NCI-H1694 (cell line): ENCODE measurements around the gene CEP192.

Source experiments
- DNase-seq: peaks from one replicate; lab custom pipeline; 2025; lab: John Stamatoyannopoulos, UW

CEP192 gene

DNA sequence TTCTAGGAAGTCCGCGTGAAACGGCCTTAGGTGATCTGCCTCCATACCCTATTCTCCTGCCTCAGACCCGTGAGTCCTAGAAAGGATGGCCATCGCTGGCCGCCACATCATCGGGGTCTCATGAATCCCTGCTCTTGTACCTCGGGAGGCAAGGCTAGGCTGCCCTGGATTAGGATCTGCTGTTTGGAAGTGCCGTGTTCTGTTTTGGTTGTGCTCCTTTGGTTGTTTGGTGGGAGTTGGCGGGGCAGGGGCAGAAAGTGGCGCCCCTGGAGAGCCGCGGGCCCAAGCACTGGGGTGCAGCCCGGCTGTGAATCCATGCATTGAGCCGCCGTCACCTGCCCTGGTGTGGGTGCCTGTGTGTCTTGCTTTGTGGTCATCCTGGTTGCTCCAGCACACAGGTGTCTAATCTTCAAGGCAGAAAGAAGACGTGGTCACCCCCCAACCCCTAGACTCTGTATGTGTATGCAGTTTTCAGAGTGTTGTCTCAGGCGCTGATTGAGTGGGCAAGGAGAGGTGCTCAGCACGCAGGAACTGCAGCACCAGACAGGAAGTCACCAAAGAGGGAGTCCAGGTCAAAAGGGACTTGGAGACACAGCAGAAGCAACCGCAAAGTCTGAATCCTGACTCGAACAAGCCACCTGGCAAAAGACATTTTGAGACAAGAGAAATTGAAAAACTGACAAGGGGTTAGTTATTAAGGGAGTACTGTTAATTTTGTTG is 147.4 kb downstream of the CEP192 start:
- no peak for DNase-seq

DNA sequence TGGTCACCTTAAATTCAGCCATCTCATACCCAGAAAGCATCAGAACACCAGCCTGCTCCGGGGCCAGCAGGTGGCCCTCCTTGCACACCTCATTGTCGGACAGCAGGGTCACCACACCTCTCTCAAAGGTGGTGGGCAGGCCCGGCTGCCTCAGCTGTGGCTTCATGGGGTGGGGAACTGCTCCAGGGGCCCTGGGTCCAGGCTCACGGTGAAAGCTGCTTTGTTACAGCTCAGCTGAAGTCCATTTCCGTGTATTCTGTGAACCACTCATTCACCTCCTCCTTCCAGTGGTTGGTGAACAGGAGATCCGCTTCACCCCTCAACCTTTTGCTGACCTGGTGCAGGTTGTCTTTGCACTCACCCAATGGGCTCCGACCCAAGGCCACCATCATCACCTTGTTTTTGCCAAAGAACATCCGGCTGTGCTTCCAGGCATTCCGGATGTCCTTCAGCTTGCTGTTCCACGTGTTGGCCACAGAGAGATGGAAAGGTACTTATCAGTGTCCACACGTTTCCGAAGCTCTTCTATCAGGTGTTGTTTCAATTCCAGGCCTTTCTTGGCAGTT is 148.8 kb downstream of the CEP192 start:
- DNase-seq: no peak

DNA sequence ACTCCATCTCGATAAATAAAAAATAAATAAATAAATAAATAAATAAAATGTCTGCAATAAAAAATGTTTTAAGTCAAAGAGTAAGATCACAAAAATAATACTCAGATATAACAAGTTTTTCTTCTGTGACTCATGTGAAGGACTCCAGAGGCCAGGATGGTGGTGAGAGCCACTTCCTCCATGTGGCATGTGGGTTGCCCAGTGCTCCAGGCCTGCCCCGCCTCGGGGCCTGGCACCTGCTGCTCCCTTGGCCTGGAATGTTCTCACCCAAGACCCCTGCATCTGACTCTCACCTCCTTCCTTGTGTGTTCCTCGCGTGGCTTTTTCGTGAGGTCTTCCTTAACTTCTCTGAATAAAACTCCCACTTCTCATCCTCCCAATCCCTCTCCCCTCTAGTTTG is 150.0 kb downstream of the CEP192 start:
- no peak for DNase-seq

DNA sequence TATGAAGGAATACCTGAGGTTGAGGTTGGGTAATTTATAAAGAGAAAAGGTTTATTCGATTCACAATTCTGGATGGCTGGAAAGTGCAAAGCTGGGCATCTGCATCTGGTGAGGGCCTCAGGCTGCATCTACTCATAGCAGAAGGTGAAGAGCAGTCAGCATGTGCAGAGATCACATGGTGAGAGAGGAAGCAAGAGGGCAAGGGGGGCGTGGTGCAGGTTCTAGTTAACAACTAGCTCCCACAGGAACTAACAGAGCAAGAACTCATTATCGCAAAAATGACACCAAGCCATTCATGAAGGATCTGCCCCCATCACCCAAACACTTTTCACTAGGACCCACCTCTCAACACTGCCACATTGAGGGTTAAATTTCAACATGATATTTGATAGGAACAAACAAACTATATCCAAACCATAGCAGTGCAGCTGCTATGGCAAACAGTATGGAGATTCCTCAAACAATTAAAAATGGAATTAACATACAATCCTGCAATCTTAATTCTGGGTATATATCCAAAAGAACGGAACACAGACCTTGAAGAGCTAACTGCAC is 154.6 kb downstream of the CEP192 start:
- no peak for DNase-seq

DNA sequence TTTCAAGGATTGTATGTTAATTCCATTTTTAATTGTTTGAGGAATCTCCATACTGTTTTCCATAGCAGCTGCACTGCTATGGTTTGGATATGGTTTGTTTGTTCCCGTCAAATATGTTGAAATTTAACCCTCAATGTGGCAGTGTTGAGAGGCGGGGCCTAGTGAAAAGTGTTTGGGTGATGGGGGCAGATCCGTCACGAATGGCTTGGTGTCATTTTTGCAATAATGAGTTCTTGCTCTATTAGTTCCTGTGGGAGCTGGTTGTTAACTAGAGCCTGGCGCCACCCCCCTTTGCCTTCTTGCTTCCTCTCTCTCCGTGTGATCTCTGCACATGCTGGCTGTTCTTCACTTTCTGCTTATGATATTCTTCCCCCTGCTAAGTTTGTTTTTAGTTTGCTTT is 156.0 kb downstream of the CEP192 start:
- no peak for DNase-seq

DNA sequence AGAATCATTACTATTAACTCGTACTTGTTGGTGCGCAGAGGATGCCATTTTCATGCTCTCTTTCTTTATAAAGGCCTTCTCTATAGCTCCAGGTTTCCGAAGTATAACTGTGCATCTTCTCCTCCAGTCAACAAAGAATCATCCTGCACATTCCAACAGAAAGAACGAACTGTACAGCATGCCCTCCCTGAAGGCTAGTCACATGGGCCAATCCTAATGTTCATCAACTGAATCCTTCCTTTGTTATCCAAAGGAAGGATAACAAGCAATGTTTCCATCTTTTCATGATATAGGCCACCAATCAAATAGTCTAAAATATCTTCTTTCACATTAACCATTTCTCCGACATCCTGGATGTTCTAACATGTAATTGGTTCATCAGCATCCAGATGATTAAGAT is 160.5 kb downstream of the CEP192 start:
- no peak for DNase-seq

DNA sequence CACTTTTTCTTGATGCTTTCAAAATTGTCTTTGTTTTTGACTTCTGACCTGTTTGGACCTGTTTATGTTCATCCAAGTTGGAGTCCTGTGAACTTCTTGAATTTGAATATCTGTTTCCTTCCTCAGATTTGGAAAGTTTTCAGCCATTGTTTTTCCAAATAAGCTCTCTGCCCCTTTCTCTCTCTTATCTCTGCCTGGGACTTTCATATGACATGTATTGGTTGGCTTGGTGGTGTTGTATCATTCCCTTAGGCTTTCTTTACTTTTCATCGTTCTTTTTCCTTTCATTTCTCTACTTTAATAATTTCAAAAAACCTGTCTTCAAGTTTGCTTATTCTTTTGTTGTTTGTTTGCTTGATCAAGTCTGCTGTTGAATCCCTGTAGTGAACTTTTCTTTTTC is 167.3 kb downstream of the CEP192 start:
- DNase-seq: no peak

DNA sequence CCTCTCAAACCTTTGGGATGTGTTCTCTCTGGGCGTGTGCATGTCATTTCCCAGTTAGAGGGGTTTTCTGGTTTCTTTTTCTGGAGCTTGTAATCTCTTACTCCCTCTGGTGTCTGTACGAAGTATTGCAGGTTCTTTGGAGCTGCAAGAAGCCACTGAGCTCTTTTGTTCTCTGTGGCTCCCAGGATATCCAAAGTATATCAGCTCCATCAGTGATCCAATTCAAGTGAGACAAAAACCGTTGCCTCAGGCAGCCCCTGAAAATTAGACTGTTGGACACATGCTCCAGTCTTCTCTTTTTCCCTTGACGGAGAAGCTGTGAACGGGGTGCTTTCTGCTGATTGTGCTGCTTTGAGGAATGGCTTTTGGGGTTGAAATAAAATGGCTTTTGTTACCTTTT is 168.4 kb downstream of the CEP192 start:
- peak; percentile 59 for DNase-seq

DNA sequence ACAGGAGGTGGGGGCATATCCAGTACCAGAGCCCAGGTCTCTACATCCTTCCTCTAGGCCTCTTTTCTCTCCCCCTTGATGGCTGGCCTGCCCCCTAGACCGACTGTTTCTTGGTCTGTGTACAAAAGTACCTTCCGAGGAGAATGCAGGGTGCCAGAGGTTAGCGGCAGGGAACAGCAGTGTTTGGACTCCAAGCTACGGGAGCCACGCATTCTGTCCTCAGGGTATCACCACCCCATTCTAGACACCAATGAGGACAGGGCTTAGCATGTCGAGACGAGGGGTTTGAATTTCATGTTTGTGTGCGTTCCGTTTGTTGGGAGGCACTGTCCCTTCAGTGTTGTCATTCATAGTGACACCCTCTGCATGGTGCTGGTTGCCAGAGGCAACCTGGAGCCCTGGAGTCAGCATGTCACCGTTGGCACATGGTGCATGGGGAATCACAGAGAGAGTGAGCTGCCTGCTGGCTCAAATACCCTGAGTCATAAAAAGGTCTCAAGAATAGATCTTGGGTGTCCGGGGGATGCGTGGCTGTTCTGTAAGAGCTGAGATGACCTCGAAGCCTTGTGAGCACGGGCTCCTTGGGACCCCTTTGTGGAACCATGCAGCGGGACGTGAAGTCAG is 170.2 kb downstream of the CEP192 start:
- no peak for DNase-seq

DNA sequence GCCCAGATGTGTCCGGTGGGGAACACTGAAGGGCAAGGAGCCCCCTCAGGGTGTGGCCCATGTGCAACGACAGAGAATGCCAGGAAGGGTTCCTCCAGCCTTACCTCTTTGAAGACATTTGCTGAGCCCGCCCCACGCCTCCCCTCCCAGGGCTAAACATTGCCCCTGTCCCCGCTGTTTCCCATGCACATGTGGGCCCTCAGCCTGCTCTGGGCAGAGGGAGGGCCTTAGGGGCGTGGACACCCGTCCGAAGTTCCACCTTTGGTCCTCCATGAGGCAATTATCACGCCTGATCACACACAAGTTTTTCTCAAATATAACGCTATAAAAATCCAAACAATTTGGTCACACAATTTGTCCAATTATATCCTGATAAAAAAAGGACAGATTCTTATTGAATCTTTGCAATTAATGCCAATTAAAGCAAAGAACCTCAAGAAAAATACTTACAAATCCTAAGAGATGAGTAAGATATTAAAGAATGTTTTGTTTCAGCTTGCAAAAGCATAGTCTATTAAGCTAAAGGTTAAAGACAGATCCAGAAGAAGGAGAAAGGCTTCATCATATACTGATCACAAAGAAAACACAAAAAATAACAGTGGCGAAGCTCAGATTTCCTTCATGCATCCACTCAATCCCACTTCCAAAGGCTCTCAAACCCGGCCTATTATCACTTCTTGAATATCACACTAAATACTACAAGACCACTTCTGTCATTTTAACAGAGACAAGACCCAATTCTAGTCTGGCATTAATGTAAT is 172.2 kb downstream of the CEP192 start:
- DNase-seq: no peak

DNA sequence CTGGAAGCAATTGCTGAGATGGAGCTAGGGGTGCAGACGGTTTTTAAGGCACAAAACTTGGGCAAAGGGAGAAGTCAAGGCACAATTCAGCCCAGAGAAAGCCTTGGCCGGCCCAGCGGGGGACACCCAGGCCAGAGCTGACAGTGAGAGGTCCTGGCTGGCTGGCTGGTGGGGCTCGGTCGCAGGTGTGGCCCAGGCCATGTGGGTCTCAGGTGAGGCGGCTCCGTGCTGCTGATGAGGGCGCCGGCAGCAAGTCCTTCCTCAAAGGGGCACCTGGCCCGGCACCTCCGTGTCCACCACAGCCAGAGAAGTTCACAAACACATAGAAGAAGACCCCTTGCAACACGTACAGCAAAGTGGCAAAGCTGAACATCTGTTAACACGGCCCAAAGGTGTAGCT is 173.2 kb downstream of the CEP192 start:
- no peak for DNase-seq

DNA sequence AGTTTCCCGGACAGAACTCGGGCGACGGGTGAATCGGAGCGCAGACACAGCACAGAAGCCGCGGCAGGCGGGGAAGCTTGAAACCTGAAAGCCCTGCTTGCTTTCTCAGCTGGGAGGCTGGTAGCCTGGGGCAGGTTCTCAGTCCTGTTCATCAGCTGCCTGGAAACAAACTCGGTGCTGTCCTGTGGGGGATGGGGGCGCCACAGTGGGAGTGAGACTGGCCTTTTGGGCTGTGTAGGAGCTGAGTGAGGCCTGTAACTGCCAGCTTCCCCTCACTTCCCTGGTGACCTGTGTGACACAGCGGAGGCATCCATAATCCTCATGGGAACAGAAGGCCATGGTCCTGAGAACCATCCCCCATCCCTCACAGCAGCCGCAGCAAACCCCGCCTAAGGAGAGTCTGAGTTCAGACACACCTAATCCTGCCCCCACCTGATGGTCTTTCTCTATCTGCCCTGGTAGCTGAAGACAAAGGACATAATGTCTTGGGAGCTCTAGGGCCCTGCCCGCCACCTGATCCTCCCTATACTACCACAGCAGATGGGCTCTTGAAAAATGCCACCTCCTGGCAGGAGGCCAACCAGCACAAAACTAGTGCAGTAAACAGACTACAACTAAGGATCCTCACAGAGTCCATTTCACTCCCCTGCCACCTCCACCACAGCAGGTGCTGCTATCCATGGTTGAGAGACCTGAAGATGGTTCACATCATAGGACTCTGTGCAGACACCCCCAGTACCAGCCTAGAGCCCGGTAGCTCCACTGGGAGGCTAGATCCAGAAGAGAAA is 174.7 kb downstream of the CEP192 start:
- DNase-seq: peak; percentile 34

DNA sequence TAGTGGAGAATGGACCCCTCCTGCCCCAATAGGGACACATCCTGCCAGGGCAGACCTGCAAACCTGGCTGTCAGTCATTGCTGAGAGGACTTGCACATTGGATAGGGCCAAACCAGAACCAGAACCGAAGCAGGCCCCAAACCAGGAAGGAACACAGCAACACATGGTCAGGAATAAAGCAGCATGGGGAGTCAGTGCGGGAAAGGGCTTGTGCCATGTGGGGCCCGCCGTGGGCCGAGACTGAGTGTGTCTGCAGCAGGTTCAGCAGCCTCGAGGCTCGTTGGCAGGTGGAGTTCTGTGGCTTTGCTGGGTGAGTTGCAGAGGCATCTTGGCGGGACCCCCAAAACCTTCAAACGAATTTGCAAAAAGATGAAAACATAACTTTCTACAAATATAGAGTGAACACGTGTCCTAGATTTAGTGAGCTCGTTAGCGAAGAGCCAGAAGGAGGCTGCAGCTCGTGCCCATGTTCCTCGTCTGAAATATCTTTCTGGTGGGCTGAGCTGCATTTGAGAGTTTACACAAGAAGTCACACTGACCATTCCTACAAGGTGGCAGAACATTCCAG is 182.5 kb downstream of the CEP192 start:
- DNase-seq: no peak
